HEK293 (cell line): ENCODE data around the gene TSEN54.

Experiments
- CTCF ChIA-PET: fragments of 350-600 bp; formaldehyde crosslinking; extraction: SDS; loops from one replicate; lab custom pipeline; 2021; ENCODE audit warnings: antibody characterized with exemption; lab: Yijun Ruan, JAX
- POLR2A ChIA-PET: fragments of 300-600 bp; formaldehyde crosslinking; extraction: SDS; loops from one replicate; lab custom pipeline; 2020; ENCODE audit warnings: antibody characterized with exemption, inconsistent platforms; lab: Yijun Ruan, JAX
- H3K27ac ChIP-seq: fragments of 200-500 bp; sonication (Bioruptor generic); 2 replicates; pipeline ENCODE4 v1.5.1; 2014; ENCODE audit warnings: low read depth, low read length, control low read depth, inconsistent platforms; ENCODE audit errors: extremely low read depth
- H3K36me3 ChIP-seq, 2 experiments: fragments of 200-500 bp in 1 of 2; sonication (Bioruptor generic) in 1 of 2; 1 replicate in 1 of 2; 2 replicates in 1 of 2; pipeline ENCODE4 v1.5.1; 2014 to 2017; ENCODE audit warnings: inconsistent platforms in 2 of 2, low read length in 2 of 2; ENCODE audit not compliant: control insufficient read depth in 2 of 2, insufficient read depth in 1 of 2
- H3K4me1 ChIP-seq: fragments of 200-500 bp; sonication (Bioruptor generic); 2 replicates; pipeline ENCODE4 v1.5.1; 2014; ENCODE audit warnings: mild to moderate bottlenecking, low read length, inconsistent platforms; ENCODE audit not compliant: control insufficient read depth, insufficient read depth
- H3K4me3 ChIP-seq: 2 replicates; pipeline ENCODE4 v1.5.1; 2011; ENCODE audit warnings: low read depth, mild to moderate bottlenecking, control low read depth, low read length, moderate library complexity
- H3K9me3 ChIP-seq: fragments of 200-500 bp; sonication (Bioruptor generic); 2 replicates; pipeline ENCODE4 v1.5.1; 2014; ENCODE audit warnings: low read depth, low read length, inconsistent platforms; ENCODE audit not compliant: control insufficient read depth, insufficient read depth
- BCL11B ChIP-seq: fragments of 450-650 bp; formaldehyde crosslinking; IDR thresholded peaks from 2 replicates; pipeline ENCODE4 v1.5.1; 2016; ENCODE audit warnings: low read depth, missing biosample characterization, missing genetic modification characterization
- PRDM1 ChIP-seq: fragments of 450-650 bp; formaldehyde crosslinking; IDR thresholded peaks from 2 replicates; pipeline ENCODE4; 2016; ENCODE audit warnings: missing biosample characterization, missing genetic modification characterization
- SP2 ChIP-seq: fragments of 450-650 bp; formaldehyde crosslinking; IDR thresholded peaks from 2 replicates; pipeline ENCODE4 v1.5.1; 2016; ENCODE audit warnings: missing biosample characterization, missing genetic modification characterization
- ZFP3 ChIP-seq: fragments of 450-650 bp; formaldehyde crosslinking; IDR thresholded peaks from 2 replicates; pipeline ENCODE4 v1.5.1; 2016; ENCODE audit warnings: low read depth, missing biosample characterization, missing genetic modification characterization
- ZNF114 ChIP-seq: fragments of 450-650 bp; formaldehyde crosslinking; IDR thresholded peaks from 2 replicates; pipeline ENCODE4 v1.5.0; 2017; ENCODE audit warnings: missing biosample characterization, missing genetic modification characterization
- ZNF133 ChIP-seq: fragments of 450-650 bp; formaldehyde crosslinking; IDR thresholded peaks from 2 replicates; pipeline ENCODE4 v1.5.1; 2016; ENCODE audit warnings: missing biosample characterization, missing genetic modification characterization
- ZNF169 ChIP-seq: fragments of 450-650 bp; formaldehyde crosslinking; IDR thresholded peaks from 2 replicates; pipeline ENCODE4 v1.5.1; 2016; ENCODE audit warnings: missing biosample characterization, missing genetic modification characterization
- ZNF174 ChIP-seq: fragments of 450-650 bp; formaldehyde crosslinking; IDR thresholded peaks from 2 replicates; pipeline ENCODE4 v1.5.0; 2017; ENCODE audit warnings: missing biosample characterization, mild to moderate bottlenecking, missing genetic modification characterization
- ZNF184 ChIP-seq: fragments of 450-650 bp; IDR thresholded peaks from 2 replicates; pipeline ENCODE4 v1.5.1; 2018; ENCODE audit warnings: missing biosample characterization, mild to moderate bottlenecking, missing genetic modification characterization
- ZNF211 ChIP-seq: fragments of 450-650 bp; formaldehyde crosslinking; IDR thresholded peaks from 2 replicates; pipeline ENCODE4 v1.5.1; 2016; ENCODE audit warnings: low read depth, missing biosample characterization, missing genetic modification characterization
- ZNF248 ChIP-seq: fragments of 450-650 bp; formaldehyde crosslinking; IDR thresholded peaks from 2 replicates; pipeline ENCODE4 v1.5.1; 2017; ENCODE audit warnings: missing biosample characterization, missing genetic modification characterization
- ZNF433 ChIP-seq: fragments of 450-650 bp; formaldehyde crosslinking; IDR thresholded peaks from 2 replicates; pipeline ENCODE4 v1.5.1; 2016; ENCODE audit warnings: missing biosample characterization, missing genetic modification characterization, low read depth
- ZNF473 ChIP-seq: fragments of 450-650 bp; formaldehyde crosslinking; IDR thresholded peaks from 2 replicates; pipeline ENCODE4 v1.5.1; 2017; ENCODE audit warnings: missing biosample characterization, missing genetic modification characterization
- ZNF549 ChIP-seq: fragments of 450-650 bp; IDR thresholded peaks from 2 replicates; pipeline ENCODE4 v1.5.1; 2018; ENCODE audit warnings: missing biosample characterization, missing genetic modification characterization, mild to moderate bottlenecking, inconsistent platforms, moderate library complexity
- ZNF629 ChIP-seq: fragments of 450-650 bp; formaldehyde crosslinking; IDR thresholded peaks from 2 replicates; pipeline ENCODE4 v1.5.1; 2017; ENCODE audit warnings: missing biosample characterization, missing genetic modification characterization
- ZNF660 ChIP-seq: fragments of 450-650 bp; IDR thresholded peaks from 2 replicates; pipeline ENCODE4 v1.5.1; 2018; ENCODE audit warnings: missing biosample characterization, mild to moderate bottlenecking, missing genetic modification characterization
- ZNF664 ChIP-seq: fragments of 450-650 bp; formaldehyde crosslinking; IDR thresholded peaks from 2 replicates; pipeline ENCODE4 v1.5.1; 2016; ENCODE audit warnings: missing biosample characterization, missing genetic modification characterization
- TF ChIP-seq, protein P1 (sequence below): fragments of 450-650 bp; formaldehyde crosslinking; IDR thresholded peaks from 2 replicates; pipeline ENCODE4 v1.5.1; 2017; ENCODE audit warnings: missing biosample characterization, missing genetic modification characterization
- TF ChIP-seq, protein P2 (sequence below): fragments of 450-650 bp; formaldehyde crosslinking; IDR thresholded peaks from 2 replicates; pipeline ENCODE4 v1.5.1; 2016; ENCODE audit warnings: missing biosample characterization, missing genetic modification characterization
- TF ChIP-seq, protein P3 (sequence below): fragments of 450-650 bp; formaldehyde crosslinking; IDR thresholded peaks from 2 replicates; pipeline ENCODE4 v1.5.1; 2016; ENCODE audit warnings: missing biosample characterization, missing genetic modification characterization
- TF ChIP-seq, protein P4 (sequence below): IDR thresholded peaks from 2 replicates; pipeline ENCODE4 v1.6.1; 2011; ENCODE audit warnings: mild to moderate bottlenecking, low read depth, low read length, borderline replicate concordance
- TF ChIP-seq, protein P5 (sequence below): fragments of 450-650 bp; formaldehyde crosslinking; IDR thresholded peaks from 2 replicates; pipeline ENCODE4 v1.5.1; 2017; ENCODE audit warnings: missing biosample characterization, missing genetic modification characterization
- TF ChIP-seq, protein P6 (sequence below): fragments of 450-650 bp; formaldehyde crosslinking; IDR thresholded peaks from 2 replicates; pipeline ENCODE4 v1.5.1; 2016; ENCODE audit warnings: missing biosample characterization, missing genetic modification characterization

Gene TSEN54

DNA sequence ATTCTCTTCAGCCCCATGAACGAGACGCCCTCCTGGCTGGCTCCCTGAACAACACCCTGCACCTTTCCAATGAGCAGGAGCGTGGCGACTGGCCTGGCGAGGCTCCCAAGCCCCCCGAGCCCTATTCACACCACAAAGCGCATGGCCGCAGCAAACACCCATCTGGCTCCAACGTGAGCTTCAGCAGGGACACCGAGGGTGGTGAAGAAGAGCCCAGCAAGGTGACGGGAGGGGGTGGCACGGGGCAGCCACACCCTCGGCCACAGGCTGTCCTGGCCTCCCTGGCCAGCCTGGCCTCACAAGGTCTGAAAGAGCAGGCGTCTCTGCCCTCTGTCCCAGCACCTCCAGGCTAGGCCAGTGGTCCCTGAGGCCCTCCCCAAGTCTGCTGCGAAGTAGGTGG, 24.6 kb upstream of the TSEN54 start:
- H3K9me3 ChIP-seq = no peaks in the 10 kb centered on the region
- H3K4me3 ChIP-seq = no peak overlapping the region
- POLR2A ChIA-PET = no interaction called here
- TF ChIP-seq ZNF549 (tag by site-specific recombination) = no peak
- TF ChIP-seq ZFP3 (tag by site-specific recombination) = no peak
- TF ChIP-seq ZNF660 (tag by site-specific recombination) = no peak
- TF ChIP-seq, protein P1, sequence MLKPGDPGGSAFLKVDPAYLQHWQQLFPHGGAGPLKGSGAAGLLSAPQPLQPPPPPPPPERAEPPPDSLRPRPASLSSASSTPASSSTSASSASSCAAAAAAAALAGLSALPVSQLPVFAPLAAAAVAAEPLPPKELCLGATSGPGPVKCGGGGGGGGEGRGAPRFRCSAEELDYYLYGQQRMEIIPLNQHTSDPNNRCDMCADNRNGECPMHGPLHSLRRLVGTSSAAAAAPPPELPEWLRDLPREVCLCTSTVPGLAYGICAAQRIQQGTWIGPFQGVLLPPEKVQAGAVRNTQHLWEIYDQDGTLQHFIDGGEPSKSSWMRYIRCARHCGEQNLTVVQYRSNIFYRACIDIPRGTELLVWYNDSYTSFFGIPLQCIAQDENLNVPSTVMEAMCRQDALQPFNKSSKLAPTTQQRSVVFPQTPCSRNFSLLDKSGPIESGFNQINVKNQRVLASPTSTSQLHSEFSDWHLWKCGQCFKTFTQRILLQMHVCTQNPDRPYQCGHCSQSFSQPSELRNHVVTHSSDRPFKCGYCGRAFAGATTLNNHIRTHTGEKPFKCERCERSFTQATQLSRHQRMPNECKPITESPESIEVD (tag by site-specific recombination) = no peak
- TF ChIP-seq ZNF184 (tag by site-specific recombination) = no peak
- no peak for TF ChIP-seq ZNF248 (tag by site-specific recombination)
- no peak for TF ChIP-seq ZNF433 (tag by site-specific recombination)
- TF ChIP-seq, protein P2, sequence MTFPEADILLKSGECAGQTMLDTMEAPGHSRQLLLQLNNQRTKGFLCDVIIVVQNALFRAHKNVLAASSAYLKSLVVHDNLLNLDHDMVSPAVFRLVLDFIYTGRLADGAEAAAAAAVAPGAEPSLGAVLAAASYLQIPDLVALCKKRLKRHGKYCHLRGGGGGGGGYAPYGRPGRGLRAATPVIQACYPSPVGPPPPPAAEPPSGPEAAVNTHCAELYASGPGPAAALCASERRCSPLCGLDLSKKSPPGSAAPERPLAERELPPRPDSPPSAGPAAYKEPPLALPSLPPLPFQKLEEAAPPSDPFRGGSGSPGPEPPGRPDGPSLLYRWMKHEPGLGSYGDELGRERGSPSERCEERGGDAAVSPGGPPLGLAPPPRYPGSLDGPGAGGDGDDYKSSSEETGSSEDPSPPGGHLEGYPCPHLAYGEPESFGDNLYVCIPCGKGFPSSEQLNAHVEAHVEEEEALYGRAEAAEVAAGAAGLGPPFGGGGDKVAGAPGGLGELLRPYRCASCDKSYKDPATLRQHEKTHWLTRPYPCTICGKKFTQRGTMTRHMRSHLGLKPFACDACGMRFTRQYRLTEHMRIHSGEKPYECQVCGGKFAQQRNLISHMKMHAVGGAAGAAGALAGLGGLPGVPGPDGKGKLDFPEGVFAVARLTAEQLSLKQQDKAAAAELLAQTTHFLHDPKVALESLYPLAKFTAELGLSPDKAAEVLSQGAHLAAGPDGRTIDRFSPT (tag by site-specific recombination) = no peak
- no peak for TF ChIP-seq PRDM1 (tag by site-specific recombination)
- no peak for TF ChIP-seq ZNF133 (tag by site-specific recombination)
- TF ChIP-seq, protein P3, sequence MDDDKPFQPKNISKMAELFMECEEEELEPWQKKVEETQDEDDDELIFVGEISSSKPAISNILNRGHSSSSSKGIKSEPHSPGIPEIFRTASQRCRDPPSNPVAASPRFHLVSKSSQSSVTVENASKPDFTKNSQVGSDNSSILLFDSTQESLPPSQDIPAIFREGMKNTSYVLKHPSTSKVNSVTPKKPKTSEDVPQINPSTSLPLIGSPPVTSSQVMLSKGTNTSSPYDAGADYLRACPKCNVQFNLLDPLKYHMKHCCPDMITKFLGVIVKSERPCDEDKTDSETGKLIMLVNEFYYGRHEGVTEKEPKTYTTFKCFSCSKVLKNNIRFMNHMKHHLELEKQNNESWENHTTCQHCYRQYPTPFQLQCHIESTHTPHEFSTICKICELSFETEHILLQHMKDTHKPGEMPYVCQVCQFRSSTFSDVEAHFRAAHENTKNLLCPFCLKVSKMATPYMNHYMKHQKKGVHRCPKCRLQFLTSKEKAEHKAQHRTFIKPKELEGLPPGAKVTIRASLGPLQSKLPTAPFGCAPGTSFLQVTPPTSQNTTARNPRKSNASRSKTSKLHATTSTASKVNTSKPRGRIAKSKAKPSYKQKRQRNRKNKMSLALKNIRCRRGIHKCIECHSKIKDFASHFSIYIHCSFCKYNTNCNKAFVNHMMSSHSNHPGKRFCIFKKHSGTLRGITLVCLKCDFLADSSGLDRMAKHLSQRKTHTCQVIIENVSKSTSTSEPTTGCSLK (tag by site-specific recombination) = no peak
- TF ChIP-seq, all 188 proteins: peak for 0
- Histone ChIP-seq H3K36me3 (peaks cover 0 to 69% of the 10 kb centered on the region in 2 experiments; a peak in 1 of 3 replicates), H3K4me1 (no peaks in the 10 kb centered on the region), H3K27ac (no peak overlapping the region)
- CTCF ChIA-PET = interaction anchor here (0.5 kb wide), 1 partner anchor 22 kb away, joined by 3 read pairs; no protein-coding TSS in a partner anchor

DNA sequence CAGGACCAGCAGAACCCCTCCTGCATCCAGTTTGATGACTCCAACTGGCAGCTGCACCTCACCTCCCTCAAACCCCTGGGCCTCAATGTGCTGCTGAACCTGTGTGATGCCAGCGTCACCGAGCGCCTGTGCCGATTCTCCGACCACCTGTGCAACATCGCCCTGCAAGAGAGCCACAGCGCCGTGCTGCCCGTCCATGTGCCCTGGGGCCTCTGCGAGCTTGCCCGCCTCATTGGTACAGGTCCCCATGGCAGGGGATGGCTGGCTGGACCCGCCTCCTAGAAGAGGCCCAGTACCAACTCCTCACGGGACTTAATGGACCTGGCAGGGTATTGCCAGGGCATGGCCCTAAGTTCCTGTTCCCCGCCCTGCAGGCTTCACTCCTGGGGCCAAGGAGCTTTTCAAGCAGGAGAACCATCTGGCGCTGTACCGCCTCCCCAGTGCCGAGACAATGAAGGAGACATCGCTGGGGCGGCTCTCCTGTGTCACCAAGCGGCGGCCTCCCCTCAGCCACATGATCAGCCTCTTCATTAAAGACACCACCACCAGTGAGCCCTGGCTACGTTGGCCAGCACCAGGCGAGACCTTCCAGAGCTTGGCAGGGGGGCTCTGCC, 23.7 kb upstream of the TSEN54 start:
- POLR2A ChIA-PET = no interaction called here
- H3K4me1 ChIP-seq = no peaks in the 10 kb centered on the region
- no peak for TF ChIP-seq ZNF211 (tag by site-specific recombination)
- TF ChIP-seq ZNF174 (tag by site-specific recombination) = no peak
- TF ChIP-seq ZNF664 (tag by site-specific recombination) = no peak
- no peak for TF ChIP-seq SP2 (tag by site-specific recombination)
- no peak for TF ChIP-seq ZNF114 (tag by site-specific recombination)
- TF ChIP-seq, protein P4, sequence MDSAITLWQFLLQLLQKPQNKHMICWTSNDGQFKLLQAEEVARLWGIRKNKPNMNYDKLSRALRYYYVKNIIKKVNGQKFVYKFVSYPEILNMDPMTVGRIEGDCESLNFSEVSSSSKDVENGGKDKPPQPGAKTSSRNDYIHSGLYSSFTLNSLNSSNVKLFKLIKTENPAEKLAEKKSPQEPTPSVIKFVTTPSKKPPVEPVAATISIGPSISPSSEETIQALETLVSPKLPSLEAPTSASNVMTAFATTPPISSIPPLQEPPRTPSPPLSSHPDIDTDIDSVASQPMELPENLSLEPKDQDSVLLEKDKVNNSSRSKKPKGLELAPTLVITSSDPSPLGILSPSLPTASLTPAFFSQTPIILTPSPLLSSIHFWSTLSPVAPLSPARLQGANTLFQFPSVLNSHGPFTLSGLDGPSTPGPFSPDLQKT = no peak
- TF ChIP-seq, protein P5, sequence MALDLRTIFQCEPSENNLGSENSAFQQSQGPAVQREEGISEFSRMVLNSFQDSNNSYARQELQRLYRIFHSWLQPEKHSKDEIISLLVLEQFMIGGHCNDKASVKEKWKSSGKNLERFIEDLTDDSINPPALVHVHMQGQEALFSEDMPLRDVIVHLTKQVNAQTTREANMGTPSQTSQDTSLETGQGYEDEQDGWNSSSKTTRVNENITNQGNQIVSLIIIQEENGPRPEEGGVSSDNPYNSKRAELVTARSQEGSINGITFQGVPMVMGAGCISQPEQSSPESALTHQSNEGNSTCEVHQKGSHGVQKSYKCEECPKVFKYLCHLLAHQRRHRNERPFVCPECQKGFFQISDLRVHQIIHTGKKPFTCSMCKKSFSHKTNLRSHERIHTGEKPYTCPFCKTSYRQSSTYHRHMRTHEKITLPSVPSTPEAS (tag by site-specific recombination) = no peak
- TF ChIP-seq BCL11B (tag by site-specific recombination) = no peak
- TF ChIP-seq, protein P6, sequence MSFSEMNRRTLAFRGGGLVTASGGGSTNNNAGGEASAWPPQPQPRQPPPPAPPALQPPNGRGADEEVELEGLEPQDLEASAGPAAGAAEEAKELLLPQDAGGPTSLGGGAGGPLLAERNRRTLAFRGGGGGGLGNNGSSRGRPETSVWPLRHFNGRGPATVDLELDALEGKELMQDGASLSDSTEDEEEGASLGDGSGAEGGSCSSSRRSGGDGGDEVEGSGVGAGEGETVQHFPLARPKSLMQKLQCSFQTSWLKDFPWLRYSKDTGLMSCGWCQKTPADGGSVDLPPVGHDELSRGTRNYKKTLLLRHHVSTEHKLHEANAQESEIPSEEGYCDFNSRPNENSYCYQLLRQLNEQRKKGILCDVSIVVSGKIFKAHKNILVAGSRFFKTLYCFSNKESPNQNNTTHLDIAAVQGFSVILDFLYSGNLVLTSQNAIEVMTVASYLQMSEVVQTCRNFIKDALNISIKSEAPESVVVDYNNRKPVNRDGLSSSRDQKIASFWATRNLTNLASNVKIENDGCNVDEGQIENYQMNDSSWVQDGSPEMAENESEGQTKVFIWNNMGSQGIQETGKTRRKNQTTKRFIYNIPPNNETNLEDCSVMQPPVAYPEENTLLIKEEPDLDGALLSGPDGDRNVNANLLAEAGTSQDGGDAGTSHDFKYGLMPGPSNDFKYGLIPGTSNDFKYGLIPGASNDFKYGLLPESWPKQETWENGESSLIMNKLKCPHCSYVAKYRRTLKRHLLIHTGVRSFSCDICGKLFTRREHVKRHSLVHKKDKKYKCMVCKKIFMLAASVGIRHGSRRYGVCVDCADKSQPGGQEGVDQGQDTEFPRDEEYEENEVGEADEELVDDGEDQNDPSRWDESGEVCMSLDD (tag by site-specific recombination) = no peak
- no peak for TF ChIP-seq ZNF169 (tag by site-specific recombination)
- no peak for TF ChIP-seq ZNF473
- TF ChIP-seq ZNF629 (tag by site-specific recombination) = no peak

More for the DNA sequence above, 23.7 kb upstream of the TSEN54 start:
- H3K4me3 ChIP-seq = no peak overlapping the region
- no peaks in the 10 kb centered on the region for H3K9me3 ChIP-seq
- peaks cover 0 to 77% of the 10 kb centered on the region in 2 experiments; a peak in 2 of 3 replicates for H3K36me3 ChIP-seq
- H3K27ac ChIP-seq = no peak overlapping the region
- CTCF ChIA-PET = no interaction called here
